ENCODE data around the gene DBNL.

DNA sequence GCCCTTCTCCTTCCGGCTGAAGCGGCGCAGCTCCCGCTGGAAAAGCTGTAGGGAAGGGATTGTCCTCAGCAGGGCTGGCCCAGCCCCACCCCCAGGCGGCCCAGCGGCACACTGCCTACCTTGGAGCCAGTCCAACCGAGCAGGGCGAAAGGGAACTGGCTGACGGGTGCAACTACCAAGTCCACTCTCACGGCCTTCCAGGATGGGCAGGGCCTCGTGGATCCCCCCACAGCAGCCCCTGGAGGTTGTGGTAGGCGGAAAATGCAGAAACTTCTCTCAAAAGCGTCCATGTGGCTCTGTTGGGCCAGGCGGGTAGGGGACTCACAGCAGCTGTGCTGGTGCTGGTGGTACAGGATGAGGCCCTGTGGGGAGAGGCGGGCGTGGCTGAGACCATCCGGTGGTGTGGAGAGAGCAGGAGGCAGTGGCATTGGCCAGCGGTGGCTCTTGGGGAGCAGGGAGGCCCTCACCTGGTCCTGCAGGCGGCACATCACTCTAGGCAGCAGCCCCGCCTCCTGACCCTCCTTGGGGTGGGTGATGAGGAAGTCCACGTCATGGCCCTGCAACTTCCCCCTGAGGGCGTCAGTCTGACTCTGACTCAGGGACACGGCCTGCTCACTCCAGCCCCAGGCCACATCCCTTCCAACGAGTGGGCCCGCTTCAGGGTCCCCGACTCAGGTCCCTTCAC is 29.3 kb downstream of the DBNL start:
- TF ChIP-seq, protein P1, sequence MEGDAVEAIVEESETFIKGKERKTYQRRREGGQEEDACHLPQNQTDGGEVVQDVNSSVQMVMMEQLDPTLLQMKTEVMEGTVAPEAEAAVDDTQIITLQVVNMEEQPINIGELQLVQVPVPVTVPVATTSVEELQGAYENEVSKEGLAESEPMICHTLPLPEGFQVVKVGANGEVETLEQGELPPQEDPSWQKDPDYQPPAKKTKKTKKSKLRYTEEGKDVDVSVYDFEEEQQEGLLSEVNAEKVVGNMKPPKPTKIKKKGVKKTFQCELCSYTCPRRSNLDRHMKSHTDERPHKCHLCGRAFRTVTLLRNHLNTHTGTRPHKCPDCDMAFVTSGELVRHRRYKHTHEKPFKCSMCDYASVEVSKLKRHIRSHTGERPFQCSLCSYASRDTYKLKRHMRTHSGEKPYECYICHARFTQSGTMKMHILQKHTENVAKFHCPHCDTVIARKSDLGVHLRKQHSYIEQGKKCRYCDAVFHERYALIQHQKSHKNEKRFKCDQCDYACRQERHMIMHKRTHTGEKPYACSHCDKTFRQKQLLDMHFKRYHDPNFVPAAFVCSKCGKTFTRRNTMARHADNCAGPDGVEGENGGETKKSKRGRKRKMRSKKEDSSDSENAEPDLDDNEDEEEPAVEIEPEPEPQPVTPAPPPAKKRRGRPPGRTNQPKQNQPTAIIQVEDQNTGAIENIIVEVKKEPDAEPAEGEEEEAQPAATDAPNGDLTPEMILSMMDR (IDR thresholded peaks at IDR 0.05; ENCODE audit: insufficient read depth, low read length, poor library complexity, severe bottlenecking), result no peak
- no peak for TF ChIP-seq EZH2phosphoT487 (conservative IDR thresholded peaks at IDR 0.05; ENCODE audit: low read length)

Data from SU-DHL-6 (cell line).